Measurements from ENCODE around the gene NKAPD1. TPM values are rescaled to one million over a fixed set of nuclear protein-coding genes. Genes with fewer than 3 reads are reported as not detected.

NKAPD1 gene
- total and polyA plus RNA-seq, 11 donors = 4.2 to 12.5 (median 7.6) TPM

- H3K36me3 ChIP-seq = peaks cover 0 to 3% (median 0%) of the 10 kb centered on the region in 9 donors
- peaks cover 0 to 5% (median 0%) of the 10 kb centered on the region in 12 donors for H3K4me1 ChIP-seq
- H3K9me3 ChIP-seq = peaks cover 0 to 10% (median 0%) of the 10 kb centered on the region in 12 donors
- intact Hi-C loops (cut with DNase I) = loop anchor here in 9 of 10 donors (2.0 to 10.0 kb wide), 8 partner anchors 51 to 169 kb away; partner anchors contain the start of genes BCO2 (in 4 of the 9), IL18 (in 2 of the 9) and TEX12 (in 2 of the 9)
- WGBS, 4 donors = 53 to 62% (median 59%) methylated on average over 6 of the region's 6 CpGs
- no peaks in the 10 kb centered on the region for H3K27me3 ChIP-seq
- peak overlapping the region in 3 of 12 donors; percentile 4 to 28 (median 18) for H3K4me3 ChIP-seq
- ATAC-seq (peak; percentile 57 to 82 (median 62)), DNase-seq (no peak)
- TF ChIP-seq POLR2A (IDR thresholded peaks at IDR 0.05) (no peak), CTCF (IDR thresholded peaks at IDR 0.05) (peak; percentile 50 to 78 (median 64))
- H3K27ac ChIP-seq = no peak overlapping the region
Measured at GRCh38 chr11:112113539-112114457, 39.7 kb downstream of the NKAPD1 start.

- H3K27ac ChIP-seq = no peak overlapping the region
- 85 to 92% (median 91%) methylated on average over 2 of the region's 2 CpGs for WGBS, 4 donors
- TF ChIP-seq POLR2A (IDR thresholded peaks at IDR 0.05) (no peak), CTCF (IDR thresholded peaks at IDR 0.05) (no peak)
- no peak overlapping the region for H3K4me3 ChIP-seq
- ATAC-seq (no peak), DNase-seq (no peak)
- no peaks in the 10 kb centered on the region for H3K27me3 ChIP-seq
- intact Hi-C loops (cut with DNase I) = loop anchor here in 8 of 10 donors (2.0 to 10.0 kb wide), 7 partner anchors 50 to 168 kb away; partner anchors contain the start of genes BCO2 (in 3 of the 8), IL18 (in 2 of the 8) and TEX12 (in 2 of the 8)
- H3K4me1 ChIP-seq = peaks cover 0 to 5% (median 0%) of the 10 kb centered on the region in 12 donors
- peaks cover 0 to 6% (median 0%) of the 10 kb centered on the region in 9 donors for H3K36me3 ChIP-seq
- H3K9me3 ChIP-seq = peaks cover 0 to 10% (median 0%) of the 10 kb centered on the region in 12 donors
Measured at GRCh38 chr11:112114460-112114859, 40.4 kb downstream of the NKAPD1 start.

- TF ChIP-seq POLR2A (IDR thresholded peaks at IDR 0.05) = no peak
- no peak for TF ChIP-seq CTCF (IDR thresholded peaks at IDR 0.05)
- Histone ChIP-seq H3K27me3 (no peaks in the 10 kb centered on the region), H3K27ac (no peak overlapping the region), H3K4me1 (peaks cover 0 to 11% (median 0%) of the 10 kb centered on the region in 12 donors), H3K36me3 (peaks cover 0 to 7% (median 0%) of the 10 kb centered on the region in 9 donors), H3K4me3 (no peak overlapping the region), H3K9me3 (peaks cover 0 to 7% (median 0%) of the 10 kb centered on the region in 12 donors)
- DNase-seq = no peak
- 78 to 84% (median 81%) methylated on average over 5 of the region's 5 CpGs for WGBS, 4 donors
- intact Hi-C loops (cut with DNase I) = loop anchor here in 7 of 10 donors (2.0 to 10.0 kb wide), 6 partner anchors 49 to 165 kb away; partner anchors contain the start of genes BCO2 (in 2 of the 7), IL18 (in 2 of the 7) and TEX12 (in 2 of the 7)
- ATAC-seq = no peak
Measured at GRCh38 chr11:112115386-112115785, 41.3 kb downstream of the NKAPD1 start.

- Histone ChIP-seq H3K27me3 (no peaks in the 10 kb centered on the region), H3K4me1 (peaks cover 0 to 15% (median 0%) of the 10 kb centered on the region in 12 donors), H3K36me3 (peaks cover 0 to 7% (median 0%) of the 10 kb centered on the region in 9 donors), H3K27ac (no peak overlapping the region), H3K4me3 (no peak overlapping the region), H3K9me3 (no peaks in the 10 kb centered on the region)
- TF ChIP-seq CTCF (IDR thresholded peaks at IDR 0.05) = no peak
- no peak for TF ChIP-seq POLR2A (IDR thresholded peaks at IDR 0.05)
- 86 to 94% (median 89%) methylated on average over 2 of the region's 2 CpGs for WGBS, 4 donors
- DNase-seq = no peak
- intact Hi-C loops (cut with DNase I) = loop anchor here in 6 of 10 donors (5.0 to 10.0 kb wide), 5 partner anchors 47 to 157 kb away; partner anchors contain the start of genes BCO2 (in 2 of the 6), IL18 (in 2 of the 6) and TEX12 (in 2 of the 6)
- ATAC-seq = no peak
Measured at GRCh38 chr11:112118176-112118575, 44.1 kb downstream of the NKAPD1 start.

All from heart left ventricle (tissue), 16 donors.